HCT116 (cell line): ENCODE measurements around the gene SPATA25. TPM values are rescaled to one million over a fixed set of nuclear protein-coding genes. Genes with fewer than 3 reads are reported as not detected.

ENCODE experiments used
- ATAC-seq: fragments of 200-7000 bp; cut with Tn5 transposase; 2 replicates; pipeline ENCODE4 v1.9.1; 2020; ENCODE audit warnings: mild to moderate bottlenecking, moderate library complexity
- BruUV-seq: library from RNA; stranded (reverse); fragments of 400-500 nt; replicated peaks from 2 replicates; lab custom pipeline; 2021; lab: Mats Ljungman, UMichigan
- CTCF ChIA-PET: fragments of 300-600 bp; sonication (Branson Sonifier 250); formaldehyde crosslinking; loops from one replicate; lab custom pipeline; 2021; ENCODE audit warnings: antibody characterized with exemption; lab: Charles Lee
- POLR2A ChIA-PET: fragments of 300-600, 350-600 bp; sonication (Branson Sonifier 250); formaldehyde crosslinking; loops from one replicate; lab custom pipeline; 2021; ENCODE audit warnings: antibody characterized with exemption; lab: Charles Lee
- RAD21 ChIA-PET, 2 experiments: fragments of 300-600 bp; sonication (Branson Sonifier 250); formaldehyde crosslinking; loops; one replicate each; lab custom pipeline; 2023; ENCODE audit warnings: low total read pairs in 2 of 2; ENCODE audit not compliant: uncharacterized antibody in 2 of 2, unreplicated experiment in 2 of 2, low non-redundant PET in 1 of 2; lab: Charles Lee
- DNase-seq: peaks from one replicate; pipeline ENCODE4 v3.0.0-alpha.2; 2010; ENCODE audit warnings: low read depth, low spot score
- H2AFZ ChIP-seq: fragments of 200-600 bp; shearing (Covaris generic), sonication (generic); 2 replicates; pipeline ENCODE4 v1.6.1; 2017; ENCODE audit warnings: low read depth, mixed run types, mixed read lengths, antibody characterized with exemption, low read length; ENCODE audit not compliant: poor library complexity, severe bottlenecking
- H3K27ac ChIP-seq: 2 replicates; pipeline ENCODE4 v1.5.1; 2012; ENCODE audit warnings: low read depth, low read length
- H3K27me3 ChIP-seq: fragments of 200-600 bp; sonication (generic); 2 replicates; pipeline ENCODE4 v1.6.1; 2016; ENCODE audit warnings: mixed run types, low read length, mixed read lengths; ENCODE audit not compliant: insufficient read depth
- H3K36me3 ChIP-seq, 2 experiments: fragments of 200-500 bp in 1 of 2; fragments of 200-600 bp in 1 of 2; sonication (Bioruptor generic) in 1 of 2; sonication (generic) in 1 of 2; 2 replicates each; pipeline versions ENCODE4 v1.5.1 to v1.6.1; 2014 to 2016; ENCODE audit warnings: low read length in 2 of 2, inconsistent platforms in 1 of 2, mixed read lengths in 1 of 2, mixed run types in 1 of 2; ENCODE audit not compliant: insufficient read depth in 2 of 2, control insufficient read depth in 1 of 2
- H3K4me1 ChIP-seq, 2 experiments: fragments of 200-600 bp in 1 of 2; sonication (generic) in 1 of 2; 2 replicates each; pipeline versions ENCODE4 v1.5.1 to v1.6.1; 2012 to 2017; ENCODE audit warnings: low read length in 2 of 2, inconsistent platforms in 1 of 2, mild to moderate bottlenecking in 1 of 2, mixed read lengths in 1 of 2, mixed run types in 1 of 2, moderate library complexity in 1 of 2; ENCODE audit not compliant: insufficient read depth in 2 of 2, control insufficient read depth in 1 of 2
- H3K4me2 ChIP-seq: fragments of 200-600 bp; sonication (generic); 2 replicates; pipeline ENCODE4 v1.6.1; 2017; ENCODE audit warnings: mixed run types, low read length, mixed read lengths
- H3K4me3 ChIP-seq, 2 experiments: fragments of 200-600 bp in 1 of 2; sonication (generic) in 1 of 2; replicated peaks in 1 of 2; 2 replicates each; pipeline ENCODE4 v1.5.1; 2011 to 2016; ENCODE audit warnings: low read length in 2 of 2, control low read depth in 1 of 2, low read depth in 1 of 2, mild to moderate bottlenecking in 1 of 2, mixed read lengths in 1 of 2, mixed run types in 1 of 2
- H3K79me2 ChIP-seq: fragments of 200-600 bp; sonication (generic); 2 replicates; pipeline ENCODE4 v1.6.1; 2017; ENCODE audit warnings: mild to moderate bottlenecking, mixed run types, low read length, moderate library complexity, mixed read lengths; ENCODE audit not compliant: insufficient read depth
- H3K9ac ChIP-seq: fragments of 200-600 bp; sonication (generic); 2 replicates; pipeline ENCODE4 v1.6.1; 2016; ENCODE audit warnings: low read length, mixed read lengths
- H3K9me2 ChIP-seq: fragments of 200-600 bp; sonication (generic), shearing (Covaris generic); 2 replicates; pipeline ENCODE4 v1.6.1; 2017; ENCODE audit warnings: mixed run types, mild to moderate bottlenecking, moderate library complexity; ENCODE audit not compliant: insufficient read depth
- H3K9me3 ChIP-seq, 2 experiments: fragments of 200-500 bp in 1 of 2; fragments of 200-600 bp in 1 of 2; sonication (Bioruptor generic) in 1 of 2; sonication (generic) in 1 of 2; 2 replicates each; pipeline ENCODE4 v1.6.1; 2014 to 2017; ENCODE audit warnings: low read length in 2 of 2, mixed read lengths in 2 of 2, inconsistent platforms in 1 of 2, low read depth in 1 of 2, mild to moderate bottlenecking in 1 of 2, mixed run types in 1 of 2, moderate library complexity in 1 of 2; ENCODE audit not compliant: control insufficient read depth in 1 of 2, insufficient read depth in 1 of 2
- H4K20me1 ChIP-seq: fragments of 200-600 bp; sonication (generic), shearing (Covaris generic); 2 replicates; pipeline ENCODE4 v1.6.1; 2017; ENCODE audit warnings: mixed run types, mild to moderate bottlenecking, moderate library complexity; ENCODE audit not compliant: insufficient read depth
- CBX3 ChIP-seq: IDR thresholded peaks from 2 replicates; pipeline ENCODE4 v1.6.1; 2012; ENCODE audit warnings: low read depth
- CEBPB ChIP-seq: IDR thresholded peaks from 2 replicates; pipeline ENCODE4 v1.6.1; 2012; ENCODE audit warnings: low read depth
- EGR1 ChIP-seq: IDR thresholded peaks from 2 replicates; pipeline ENCODE4 v1.6.1; 2012; ENCODE audit warnings: low read depth
- ELF1 ChIP-seq: IDR thresholded peaks from 2 replicates; pipeline ENCODE4 v1.6.1; 2012; ENCODE audit warnings: low read depth, borderline replicate concordance
- EZH2 ChIP-seq: fragments of 200-600 bp; sonication (generic); IDR thresholded peaks from 2 replicates; pipeline ENCODE4 v1.6.1; 2017; ENCODE audit warnings: antibody characterized with exemption, mixed run types
- EZH2phosphoT487 ChIP-seq: fragments of 200-600 bp; IDR thresholded peaks from 2 replicates; pipeline ENCODE4 v1.6.1; 2018; ENCODE audit warnings: antibody characterized with exemption, borderline replicate concordance
- FOSL1 ChIP-seq: IDR thresholded peaks from 2 replicates; pipeline ENCODE4 v1.6.1; 2012; ENCODE audit warnings: low read depth
- POLR2A ChIP-seq: IDR thresholded peaks from 2 replicates; pipeline ENCODE4 v1.7.0; 2011; ENCODE audit warnings: borderline replicate concordance; ENCODE audit not compliant: insufficient read depth, insufficient read length; ENCODE audit errors: extremely low read depth
- RAD21 ChIP-seq: IDR thresholded peaks from 2 replicates; pipeline ENCODE4 v1.6.1; 2012; ENCODE audit warnings: low read depth, mild to moderate bottlenecking
- SIN3A ChIP-seq: IDR thresholded peaks from 2 replicates; pipeline ENCODE4 v1.6.1; 2012; ENCODE audit warnings: low read depth
- SP1 ChIP-seq: IDR thresholded peaks from 2 replicates; pipeline ENCODE4 v1.6.1; 2012; ENCODE audit warnings: low read depth
- SRF ChIP-seq: IDR thresholded peaks from 2 replicates; pipeline ENCODE4 v1.6.1; 2012; ENCODE audit warnings: low read depth
- TCF7L2 ChIP-seq: IDR thresholded peaks from 2 replicates; pipeline ENCODE4 v1.7.0; 2011; ENCODE audit warnings: borderline replicate concordance, inconsistent platforms; ENCODE audit not compliant: insufficient read depth, insufficient read length; ENCODE audit errors: extremely low read depth
- YY1 ChIP-seq: IDR thresholded peaks from 2 replicates; pipeline ENCODE4 v1.6.1; 2011; ENCODE audit warnings: low read length, low read depth, moderate library complexity, mild to moderate bottlenecking; ENCODE audit not compliant: insufficient replicate concordance; ENCODE audit errors: extremely low read depth
- ZFX ChIP-seq: fragments of 450-650 bp; IDR thresholded peaks from 2 replicates; pipeline ENCODE4 v1.6.1; 2017
- ZNF274 ChIP-seq: fragments of 200-500 bp; sonication (Bioruptor generic); IDR thresholded peaks from 2 replicates; pipeline ENCODE4 v1.6.1; 2014; ENCODE audit warnings: mild to moderate bottlenecking, low read depth, low read length, inconsistent platforms
- intact Hi-C: fragments of 100-400 bp; cut with micrococcal nuclease; formaldehyde crosslinking; loops from 2 replicates; pipeline ENCODE4 v1.10.0; 2022
- total RNA-seq: library from RNA; stranded (reverse); gene quantifications from one replicate; pipeline ENCODE4 v1.2.1, GENCODE V29; 2021; ENCODE audit not compliant: unreplicated experiment
- TF ChIP-seq, protein P1 (sequence below): IDR thresholded peaks from 2 replicates; pipeline ENCODE4 v1.6.1; 2012; ENCODE audit warnings: low read depth
- TF ChIP-seq, protein P2 (sequence below): IDR thresholded peaks from 2 replicates; pipeline ENCODE4 v1.6.1; 2011; ENCODE audit warnings: mild to moderate bottlenecking, low read length, moderate library complexity; ENCODE audit not compliant: insufficient replicate concordance; ENCODE audit errors: extremely low read depth
- TF ChIP-seq, protein P3 (sequence below), 3 experiments: fragments of 200-600 bp in 1 of 3; sonication (generic) in 1 of 3; IDR thresholded peaks in 2 of 3; conservative IDR thresholded peaks in 1 of 3; 2 replicates each; pipeline ENCODE4 v1.5.1; 2012 to 2017; ENCODE audit warnings: low read depth in 2 of 3, low read length in 2 of 3, antibody characterized with exemption in 1 of 3, borderline replicate concordance in 1 of 3, control low read depth in 1 of 3, mild to moderate bottlenecking in 1 of 3, mixed read lengths in 1 of 3, mixed run types in 1 of 3, moderate library complexity in 1 of 3; ENCODE audit not compliant: insufficient read depth in 1 of 3
- TF ChIP-seq, protein P4 (sequence below): IDR thresholded peaks from 2 replicates; pipeline ENCODE4 v1.6.1; 2012

Gene SPATA25
- total RNA-seq, 1 experiment from 2014 or later, result 0.42 TPM

DNA sequence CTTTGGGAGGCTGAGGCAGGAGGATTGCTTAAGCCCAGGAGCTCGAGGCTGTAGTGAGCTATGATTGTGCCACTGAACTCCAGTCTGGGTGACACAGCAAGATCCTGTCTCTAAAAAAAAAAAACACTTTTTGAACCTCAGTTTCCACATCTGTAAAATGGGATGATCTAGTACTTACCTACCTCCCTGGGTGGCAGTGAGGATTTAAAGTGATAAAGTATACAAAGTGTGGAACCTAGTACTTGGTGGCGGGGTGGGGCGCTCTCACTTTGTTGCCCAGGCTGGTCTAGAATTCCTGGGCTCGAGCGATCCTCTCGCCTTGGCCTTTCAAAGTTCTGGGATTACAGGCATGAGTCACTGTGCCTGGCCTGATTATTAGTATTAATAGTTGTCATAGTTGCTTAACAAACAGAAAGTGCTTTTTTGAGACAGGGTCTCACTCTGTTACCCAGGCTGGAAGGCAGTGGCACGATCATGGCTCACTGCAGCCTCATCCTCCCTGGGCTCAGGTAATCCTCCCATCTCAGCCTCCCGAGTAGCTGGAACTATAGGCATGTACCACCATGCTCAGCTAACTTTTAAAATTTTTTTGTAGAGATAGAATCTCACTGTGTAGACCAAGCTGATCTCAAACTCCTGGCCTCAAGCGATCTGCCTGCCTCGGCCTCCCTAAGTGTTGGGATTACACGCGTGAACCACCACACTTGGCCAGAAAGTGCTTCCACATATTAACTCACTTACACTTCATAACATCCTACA lies 31.5 kb upstream of the SPATA25 start:
- CTCF ChIA-PET, result interaction anchor here (0.6 to 1.1 kb wide), 2 partner anchors 14 to 15 kb away, joined by 3 to 4 read pairs; no protein-coding TSS in a partner anchor
- BruUV-seq, result no TSS peak
- no peak for ATAC-seq

More for the DNA sequence above, 31.5 kb upstream of the SPATA25 start:
- Histone ChIP-seq H3K27ac (no peak overlapping the region), H3K9me2 (no peaks in the 10 kb centered on the region), H3K36me3 (no peaks in the 10 kb centered on the region), H3K9ac (no peak overlapping the region), H4K20me1 (no peaks in the 10 kb centered on the region), H3K27me3 (no peaks in the 10 kb centered on the region), H3K4me3 (no peak overlapping the region), H3K9me3 (no peaks in the 10 kb centered on the region), H3K4me2 (no peak overlapping the region), H3K4me1 (no peaks in the 10 kb centered on the region), H3K79me2 (no peaks in the 10 kb centered on the region)
- RAD21 ChIA-PET, result no interaction called here
- DNase-seq, result no peak
- intact Hi-C loops, result no loop called here
- TF ChIP-seq, protein P1, sequence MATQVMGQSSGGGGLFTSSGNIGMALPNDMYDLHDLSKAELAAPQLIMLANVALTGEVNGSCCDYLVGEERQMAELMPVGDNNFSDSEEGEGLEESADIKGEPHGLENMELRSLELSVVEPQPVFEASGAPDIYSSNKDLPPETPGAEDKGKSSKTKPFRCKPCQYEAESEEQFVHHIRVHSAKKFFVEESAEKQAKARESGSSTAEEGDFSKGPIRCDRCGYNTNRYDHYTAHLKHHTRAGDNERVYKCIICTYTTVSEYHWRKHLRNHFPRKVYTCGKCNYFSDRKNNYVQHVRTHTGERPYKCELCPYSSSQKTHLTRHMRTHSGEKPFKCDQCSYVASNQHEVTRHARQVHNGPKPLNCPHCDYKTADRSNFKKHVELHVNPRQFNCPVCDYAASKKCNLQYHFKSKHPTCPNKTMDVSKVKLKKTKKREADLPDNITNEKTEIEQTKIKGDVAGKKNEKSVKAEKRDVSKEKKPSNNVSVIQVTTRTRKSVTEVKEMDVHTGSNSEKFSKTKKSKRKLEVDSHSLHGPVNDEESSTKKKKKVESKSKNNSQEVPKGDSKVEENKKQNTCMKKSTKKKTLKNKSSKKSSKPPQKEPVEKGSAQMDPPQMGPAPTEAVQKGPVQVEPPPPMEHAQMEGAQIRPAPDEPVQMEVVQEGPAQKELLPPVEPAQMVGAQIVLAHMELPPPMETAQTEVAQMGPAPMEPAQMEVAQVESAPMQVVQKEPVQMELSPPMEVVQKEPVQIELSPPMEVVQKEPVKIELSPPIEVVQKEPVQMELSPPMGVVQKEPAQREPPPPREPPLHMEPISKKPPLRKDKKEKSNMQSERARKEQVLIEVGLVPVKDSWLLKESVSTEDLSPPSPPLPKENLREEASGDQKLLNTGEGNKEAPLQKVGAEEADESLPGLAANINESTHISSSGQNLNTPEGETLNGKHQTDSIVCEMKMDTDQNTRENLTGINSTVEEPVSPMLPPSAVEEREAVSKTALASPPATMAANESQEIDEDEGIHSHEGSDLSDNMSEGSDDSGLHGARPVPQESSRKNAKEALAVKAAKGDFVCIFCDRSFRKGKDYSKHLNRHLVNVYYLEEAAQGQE, result no peak
- no peak for TF ChIP-seq ZNF274
- TF ChIP-seq TCF7L2, result no peak
- no peak for TF ChIP-seq FOSL1
- TF ChIP-seq ZFX, result no peak
- TF ChIP-seq POLR2A, result no peak
- no peak for TF ChIP-seq EZH2phosphoT487
- no peak for TF ChIP-seq SIN3A
- TF ChIP-seq, protein P2, sequence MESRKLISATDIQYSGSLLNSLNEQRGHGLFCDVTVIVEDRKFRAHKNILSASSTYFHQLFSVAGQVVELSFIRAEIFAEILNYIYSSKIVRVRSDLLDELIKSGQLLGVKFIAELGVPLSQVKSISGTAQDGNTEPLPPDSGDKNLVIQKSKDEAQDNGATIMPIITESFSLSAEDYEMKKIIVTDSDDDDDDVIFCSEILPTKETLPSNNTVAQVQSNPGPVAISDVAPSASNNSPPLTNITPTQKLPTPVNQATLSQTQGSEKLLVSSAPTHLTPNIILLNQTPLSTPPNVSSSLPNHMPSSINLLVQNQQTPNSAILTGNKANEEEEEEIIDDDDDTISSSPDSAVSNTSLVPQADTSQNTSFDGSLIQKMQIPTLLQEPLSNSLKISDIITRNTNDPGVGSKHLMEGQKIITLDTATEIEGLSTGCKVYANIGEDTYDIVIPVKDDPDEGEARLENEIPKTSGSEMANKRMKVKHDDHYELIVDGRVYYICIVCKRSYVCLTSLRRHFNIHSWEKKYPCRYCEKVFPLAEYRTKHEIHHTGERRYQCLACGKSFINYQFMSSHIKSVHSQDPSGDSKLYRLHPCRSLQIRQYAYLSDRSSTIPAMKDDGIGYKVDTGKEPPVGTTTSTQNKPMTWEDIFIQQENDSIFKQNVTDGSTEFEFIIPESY, result no peak
- no peak for TF ChIP-seq YY1
- no peak for TF ChIP-seq SP1
- no peak for TF ChIP-seq ELF1
- TF ChIP-seq, protein P3, sequence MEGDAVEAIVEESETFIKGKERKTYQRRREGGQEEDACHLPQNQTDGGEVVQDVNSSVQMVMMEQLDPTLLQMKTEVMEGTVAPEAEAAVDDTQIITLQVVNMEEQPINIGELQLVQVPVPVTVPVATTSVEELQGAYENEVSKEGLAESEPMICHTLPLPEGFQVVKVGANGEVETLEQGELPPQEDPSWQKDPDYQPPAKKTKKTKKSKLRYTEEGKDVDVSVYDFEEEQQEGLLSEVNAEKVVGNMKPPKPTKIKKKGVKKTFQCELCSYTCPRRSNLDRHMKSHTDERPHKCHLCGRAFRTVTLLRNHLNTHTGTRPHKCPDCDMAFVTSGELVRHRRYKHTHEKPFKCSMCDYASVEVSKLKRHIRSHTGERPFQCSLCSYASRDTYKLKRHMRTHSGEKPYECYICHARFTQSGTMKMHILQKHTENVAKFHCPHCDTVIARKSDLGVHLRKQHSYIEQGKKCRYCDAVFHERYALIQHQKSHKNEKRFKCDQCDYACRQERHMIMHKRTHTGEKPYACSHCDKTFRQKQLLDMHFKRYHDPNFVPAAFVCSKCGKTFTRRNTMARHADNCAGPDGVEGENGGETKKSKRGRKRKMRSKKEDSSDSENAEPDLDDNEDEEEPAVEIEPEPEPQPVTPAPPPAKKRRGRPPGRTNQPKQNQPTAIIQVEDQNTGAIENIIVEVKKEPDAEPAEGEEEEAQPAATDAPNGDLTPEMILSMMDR (IDR thresholded peaks at IDR 0.05 in 2 of 3, conservative IDR thresholded peaks at IDR 0.05 in 1 of 3; ENCODE audit: borderline replicate concordance in 1 of 3, insufficient read depth in 1 of 3, low read depth in 2 of 3, low read length in 2 of 3), result no peak
- no peak for TF ChIP-seq EZH2
- TF ChIP-seq, protein P4, sequence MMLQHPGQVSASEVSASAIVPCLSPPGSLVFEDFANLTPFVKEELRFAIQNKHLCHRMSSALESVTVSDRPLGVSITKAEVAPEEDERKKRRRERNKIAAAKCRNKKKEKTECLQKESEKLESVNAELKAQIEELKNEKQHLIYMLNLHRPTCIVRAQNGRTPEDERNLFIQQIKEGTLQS, result no peak
- TF ChIP-seq CEBPB, result no peak
- no peak for TF ChIP-seq EGR1
- no peak for TF ChIP-seq CBX3
- no peak for TF ChIP-seq RAD21
- no peak for TF ChIP-seq SRF
- TF ChIP-seq, all 23 proteins: peak for 0
- no peak overlapping the region for H2AFZ ChIP-seq
- POLR2A ChIA-PET, result interaction anchor here (3.2 kb wide), 1 partner anchor 15 kb away, joined by 12 read pairs; the partner anchor contains the start of gene PCIF1
